C4-2B (cell line): ENCODE measurements around the gene TOP1.

Experiments
- ZFX ChIP-seq: fragments of 450-650 bp; IDR thresholded peaks from 2 replicates; pipeline ENCODE4 v1.6.1; 2017
- TF ChIP-seq, protein P1 (sequence below): fragments of 450-650 bp; conservative IDR thresholded peaks from 2 replicates; pipeline ENCODE4 v1.5.1; 2017; ENCODE audit warnings: mild to moderate bottlenecking

DNA sequence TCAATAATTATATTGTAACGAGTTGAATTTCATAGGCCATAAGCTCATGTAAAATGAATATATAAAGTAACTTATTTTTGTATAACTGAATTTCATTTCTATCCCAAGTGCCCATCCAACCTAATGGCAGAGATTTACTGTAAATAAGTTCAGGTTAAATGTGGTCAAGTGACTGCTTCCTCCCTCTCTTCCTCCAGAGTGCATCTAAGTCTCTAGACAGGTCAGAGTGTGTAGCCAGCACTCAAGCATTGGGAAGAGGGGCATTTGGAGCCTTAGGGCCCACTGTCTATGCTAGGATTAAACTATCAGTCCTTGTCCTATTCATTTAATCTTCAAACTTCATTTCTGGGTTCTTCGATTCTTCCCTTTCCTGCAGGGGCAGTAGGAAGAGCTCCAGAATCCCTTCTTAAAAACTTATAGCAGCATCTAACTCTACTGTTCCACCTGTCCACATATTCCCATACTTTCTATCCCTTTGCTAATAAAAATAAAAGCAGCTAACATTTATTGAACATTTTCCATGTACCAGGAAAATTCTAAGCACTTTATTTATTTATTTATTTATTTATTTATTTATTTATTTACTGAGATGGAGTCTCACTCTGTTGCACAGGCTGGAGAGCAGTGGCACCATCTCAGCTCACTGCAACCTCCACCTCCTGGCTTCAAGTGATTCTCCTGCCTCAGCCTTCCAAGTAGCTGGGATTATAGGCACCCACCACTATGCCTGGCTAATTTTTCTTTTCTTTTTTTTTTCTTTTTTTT lies 36.1 kb upstream of the TOP1 start:
- TF ChIP-seq, protein P1, sequence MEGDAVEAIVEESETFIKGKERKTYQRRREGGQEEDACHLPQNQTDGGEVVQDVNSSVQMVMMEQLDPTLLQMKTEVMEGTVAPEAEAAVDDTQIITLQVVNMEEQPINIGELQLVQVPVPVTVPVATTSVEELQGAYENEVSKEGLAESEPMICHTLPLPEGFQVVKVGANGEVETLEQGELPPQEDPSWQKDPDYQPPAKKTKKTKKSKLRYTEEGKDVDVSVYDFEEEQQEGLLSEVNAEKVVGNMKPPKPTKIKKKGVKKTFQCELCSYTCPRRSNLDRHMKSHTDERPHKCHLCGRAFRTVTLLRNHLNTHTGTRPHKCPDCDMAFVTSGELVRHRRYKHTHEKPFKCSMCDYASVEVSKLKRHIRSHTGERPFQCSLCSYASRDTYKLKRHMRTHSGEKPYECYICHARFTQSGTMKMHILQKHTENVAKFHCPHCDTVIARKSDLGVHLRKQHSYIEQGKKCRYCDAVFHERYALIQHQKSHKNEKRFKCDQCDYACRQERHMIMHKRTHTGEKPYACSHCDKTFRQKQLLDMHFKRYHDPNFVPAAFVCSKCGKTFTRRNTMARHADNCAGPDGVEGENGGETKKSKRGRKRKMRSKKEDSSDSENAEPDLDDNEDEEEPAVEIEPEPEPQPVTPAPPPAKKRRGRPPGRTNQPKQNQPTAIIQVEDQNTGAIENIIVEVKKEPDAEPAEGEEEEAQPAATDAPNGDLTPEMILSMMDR: no peak
- no peak for TF ChIP-seq ZFX
